ENCODE results near the gene PRKCH.

The PRKCH gene

GRCh38 chr14:61573321-61573720 is 251.9 kb downstream of the PRKCH start:
- Histone ChIP-seq H3K27ac (ENCODE audit: extremely low read depth, low read depth, low read length) (no peak overlapping the region), H3K4me3 (ENCODE audit: low read depth, low read length) (no peak overlapping the region), H3K4me1 (ENCODE audit: control insufficient read depth, insufficient read depth, low read length) (peaks cover 3% of the 10 kb centered on the region), H3K36me3 (ENCODE audit: control insufficient read depth in 2 of 2, insufficient read depth in 1 of 2, low read length in 2 of 2) (no peaks in the 10 kb centered on the region), H3K9me3 (ENCODE audit: control insufficient read depth, insufficient read depth, low read depth, low read length) (no peaks in the 10 kb centered on the region)
- TF ChIP-seq ZNF639 (tag by site-specific recombination; IDR thresholded peaks at IDR 0.05) (no peak), SCRT2 (tag by site-specific recombination; IDR thresholded peaks at IDR 0.05) (no peak), ZNF354C (tag by site-specific recombination; IDR thresholded peaks at IDR 0.05; ENCODE audit: borderline replicate concordance, low read depth) (no peak), KLF7 (tag by site-specific recombination; IDR thresholded peaks at IDR 0.05; ENCODE audit: borderline replicate concordance) (no peak), ZNF175 (tag by site-specific recombination; IDR thresholded peaks at IDR 0.05) (no peak), ZNF433 (tag by site-specific recombination; IDR thresholded peaks at IDR 0.05; ENCODE audit: low read depth) (no peak), ZNF157 (tag by site-specific recombination; IDR thresholded peaks at IDR 0.05) (no peak), ZNF660 (tag by site-specific recombination; IDR thresholded peaks at IDR 0.05) (no peak)
- POLR2A ChIA-PET = no interaction called here
- CTCF ChIA-PET = interaction anchor here (1.2 kb wide), 1 partner anchor 264 kb away, joined by 3 read pairs; no protein-coding TSS in a partner anchor

GRCh38 chr14:61573748-61574513 is 252.6 kb downstream of the PRKCH start:
- no peak overlapping the region for H3K27ac ChIP-seq (ENCODE audit: extremely low read depth, low read depth, low read length)
- no peak overlapping the region for H3K4me3 ChIP-seq (ENCODE audit: low read depth, low read length)
- no peaks in the 10 kb centered on the region for H3K36me3 ChIP-seq (ENCODE audit: control insufficient read depth in 2 of 2, insufficient read depth in 1 of 2, low read length in 2 of 2)
- CTCF ChIA-PET = interaction anchor here (1.2 kb wide), 1 partner anchor 264 kb away, joined by 3 read pairs; no protein-coding TSS in a partner anchor
- peaks cover 9% of the 10 kb centered on the region for H3K4me1 ChIP-seq (ENCODE audit: control insufficient read depth, insufficient read depth, low read length)
- H3K9me3 ChIP-seq (ENCODE audit: control insufficient read depth, insufficient read depth, low read depth, low read length) = no peaks in the 10 kb centered on the region
- TF ChIP-seq PRDM1 (tag by site-specific recombination; IDR thresholded peaks at IDR 0.05) (no peak), ZNF140 (tag by site-specific recombination; IDR thresholded peaks at IDR 0.05) (no peak), ZNF529 (tag by site-specific recombination; IDR thresholded peaks at IDR 0.05; ENCODE audit: insufficient replicate concordance) (no peak), ZNF426 (tag by site-specific recombination; IDR thresholded peaks at IDR 0.05) (no peak), OSR2 (tag by site-specific recombination; IDR thresholded peaks at IDR 0.05) (no peak), ZNF701 (tag by site-specific recombination; IDR thresholded peaks at IDR 0.05) (no peak), IKZF3 (tag by site-specific recombination; IDR thresholded peaks at IDR 0.05) (no peak), KLF7 (tag by site-specific recombination; IDR thresholded peaks at IDR 0.05; ENCODE audit: borderline replicate concordance) (no peak), ZFP37 (tag by site-specific recombination; IDR thresholded peaks at IDR 0.05) (no peak), WT1 (tag by site-specific recombination; IDR thresholded peaks at IDR 0.05) (no peak), ZNF626 (tag by site-specific recombination; IDR thresholded peaks at IDR 0.05) (no peak), ZNF214 (tag by site-specific recombination; IDR thresholded peaks at IDR 0.05; ENCODE audit: borderline replicate concordance) (no peak), ZNF530 (tag by site-specific recombination; IDR thresholded peaks at IDR 0.05; ENCODE audit: low read depth) (no peak), ZNF157 (tag by site-specific recombination; IDR thresholded peaks at IDR 0.05) (no peak), ZFP3 (tag by site-specific recombination; IDR thresholded peaks at IDR 0.05; ENCODE audit: low read depth) (no peak), ZNF658 (tag by site-specific recombination; IDR thresholded peaks at IDR 0.05) (no peak), HIC1 (tag by site-specific recombination; IDR thresholded peaks at IDR 0.05) (no peak), ZNF211 (tag by site-specific recombination; IDR thresholded peaks at IDR 0.05; ENCODE audit: low read depth) (no peak), ZNF544 (tag by site-specific recombination; IDR thresholded peaks at IDR 0.05) (no peak), ZNF510 (tag by site-specific recombination; IDR thresholded peaks at IDR 0.05; ENCODE audit: insufficient replicate concordance) (no peak)
- POLR2A ChIA-PET = no interaction called here
